Stimulated activated CD4-positive, alpha-beta T cell treated with anti-CD3 and anti-CD28 coated beads, Interleukin-15, amount 100 ng/mL, for 48 hours (primary cell): ENCODE measurements around the gene NDOR1.
"Not testable (repeated sequence)": the region's sequence is repeated elsewhere in the genome, so short reads cannot be mapped to it uniquely, and the experiment has no call there.

Experiments used
- DNase-seq, 2 donors: peaks; one replicate each; pipeline ENCODE4 v3.0.0-alpha.2; 2020; ENCODE audit warnings: low read depth in 2 of 2

Gene NDOR1

DNA sequence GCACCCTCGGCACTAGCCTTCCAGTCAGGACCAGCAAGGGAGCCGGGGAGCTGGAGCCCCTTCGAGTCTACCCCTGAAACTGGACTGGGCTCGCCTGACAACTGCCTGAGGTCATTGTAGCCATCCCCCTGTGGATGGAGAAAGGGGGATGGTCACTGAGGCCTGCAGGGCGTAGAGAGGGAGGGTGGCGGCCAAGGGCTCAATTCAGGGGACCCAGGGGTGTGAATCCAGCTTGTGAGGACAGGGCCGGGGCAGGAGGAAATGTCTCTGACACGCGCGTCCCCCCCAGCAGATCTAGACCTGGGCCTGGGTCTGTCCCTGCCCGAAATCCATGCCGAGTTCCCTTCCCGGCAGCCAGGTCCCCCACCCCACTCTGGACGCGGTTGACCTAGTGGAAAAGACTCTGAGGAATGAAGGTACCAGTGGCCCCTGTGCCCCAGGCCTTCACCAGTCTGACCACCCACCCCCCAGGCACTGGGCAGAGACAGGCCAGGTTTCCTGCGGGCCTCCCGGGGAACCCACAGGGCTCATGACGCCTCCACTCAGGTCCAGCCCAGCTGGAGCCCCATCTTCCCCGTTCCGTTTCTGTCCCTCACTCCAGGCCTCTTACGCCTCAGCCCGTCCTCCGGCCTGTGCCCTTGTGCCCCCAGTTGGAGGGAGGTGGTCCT, 26.0 kb downstream of the NDOR1 start:
- DNase-seq: no peak

DNA sequence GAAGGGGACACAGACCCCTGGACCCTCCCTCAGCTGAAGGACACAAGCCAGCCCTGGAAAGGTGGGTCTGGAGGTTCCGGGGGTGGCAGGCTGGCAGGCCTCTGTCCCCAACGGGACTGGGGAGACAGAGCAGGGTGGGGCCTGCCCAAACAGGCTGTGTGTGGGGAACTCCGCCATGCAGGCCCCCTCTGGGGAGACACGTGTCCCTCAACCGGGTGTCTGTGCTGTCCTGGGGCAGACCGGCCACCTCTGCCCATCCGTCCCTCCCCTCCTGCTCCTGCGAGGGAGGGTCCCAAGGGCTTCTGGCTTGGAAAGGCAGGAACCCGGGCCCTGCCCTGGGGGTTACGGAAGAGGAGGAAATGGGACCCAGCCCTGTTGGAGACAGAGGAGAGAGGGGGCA, 26.6 kb downstream of the NDOR1 start:
- no peak for DNase-seq

DNA sequence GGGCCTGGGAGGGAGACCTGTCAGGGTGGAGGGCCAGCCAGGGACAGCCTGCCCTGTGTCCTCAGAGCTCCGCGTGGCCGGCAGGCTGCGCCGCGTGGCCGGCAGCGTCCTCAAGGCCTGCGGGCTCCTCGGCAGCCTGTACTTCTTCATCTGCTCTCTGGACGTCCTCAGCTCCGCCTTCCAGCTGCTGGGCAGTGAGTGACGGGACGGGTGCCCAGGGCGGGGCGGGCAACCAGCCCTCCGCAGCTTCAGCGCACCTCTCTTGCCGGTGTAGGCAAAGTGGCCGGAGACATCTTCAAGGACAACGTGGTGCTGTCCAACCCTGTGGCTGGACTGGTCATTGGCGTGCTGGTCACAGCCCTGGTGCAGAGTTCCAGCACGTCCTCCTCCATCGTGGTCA, 27.0 kb downstream of the NDOR1 start:
- DNase-seq: no peak

DNA sequence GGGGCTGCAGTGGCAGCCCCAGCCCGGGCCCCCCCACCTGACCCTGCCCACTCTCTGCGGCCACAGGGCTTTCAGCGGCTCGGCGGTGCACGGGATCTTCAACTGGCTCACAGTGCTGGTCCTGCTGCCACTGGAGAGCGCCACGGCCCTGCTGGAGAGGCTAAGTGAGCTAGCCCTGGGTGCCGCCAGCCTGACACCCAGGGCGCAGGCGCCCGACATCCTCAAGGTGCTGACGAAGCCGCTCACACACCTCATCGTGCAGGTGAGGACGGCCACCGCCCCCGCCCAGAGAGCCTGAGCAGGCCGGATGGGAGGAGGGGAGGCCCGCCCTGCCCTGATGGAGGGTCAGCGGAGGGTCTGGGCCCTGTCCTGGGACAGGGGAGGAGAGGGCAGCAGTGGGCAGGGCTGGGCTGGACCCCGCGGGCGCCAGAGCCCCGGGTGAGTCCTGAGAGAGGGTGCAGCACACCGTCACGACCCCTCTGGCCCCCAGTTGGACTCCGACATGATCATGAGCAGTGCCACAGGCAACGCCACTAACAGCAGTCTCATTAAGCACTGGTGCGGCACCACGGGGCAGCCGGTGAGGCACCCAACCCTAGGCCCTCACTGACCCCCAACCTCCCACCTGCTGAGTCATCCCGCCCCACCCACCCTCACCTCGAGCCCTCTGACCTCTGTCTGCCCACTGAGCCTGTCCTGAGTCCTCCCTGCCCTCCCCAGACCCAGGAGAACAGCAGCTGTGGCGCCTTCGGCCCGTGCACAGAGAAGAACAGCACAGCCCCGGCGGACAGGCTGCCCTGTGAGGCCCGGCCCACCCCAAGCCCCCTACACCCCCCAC, 27.9 kb downstream of the NDOR1 start:
- DNase-seq: no peak

DNA sequence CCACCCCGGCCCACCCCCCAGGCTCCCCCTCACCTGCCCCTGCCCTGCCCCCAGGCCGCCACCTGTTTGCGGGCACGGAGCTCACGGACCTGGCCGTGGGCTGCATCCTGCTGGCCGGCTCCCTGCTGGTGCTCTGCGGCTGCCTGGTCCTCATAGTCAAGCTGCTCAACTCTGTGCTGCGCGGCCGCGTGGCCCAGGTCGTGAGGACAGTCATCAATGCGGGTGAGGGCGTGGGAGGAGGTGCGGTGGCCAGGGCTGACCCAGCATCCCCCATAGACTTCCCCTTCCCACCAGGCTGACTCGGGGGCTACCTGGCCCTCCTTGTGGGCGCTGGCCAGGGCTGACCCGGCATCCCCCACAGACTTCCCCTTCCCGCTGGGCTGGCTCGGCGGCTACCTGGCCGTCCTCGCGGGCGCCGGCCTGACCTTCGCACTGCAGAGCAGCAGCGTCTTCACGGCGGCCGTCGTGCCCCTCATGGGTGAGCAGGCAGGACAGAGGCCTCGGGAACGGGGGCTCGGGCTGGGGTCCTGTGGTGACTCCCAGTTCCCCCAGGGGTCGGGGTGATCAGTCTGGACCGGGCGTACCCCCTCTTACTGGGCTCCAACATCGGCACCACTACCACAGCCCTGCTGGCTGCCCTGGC, 28.7 kb downstream of the NDOR1 start:
- DNase-seq: no peak

DNA sequence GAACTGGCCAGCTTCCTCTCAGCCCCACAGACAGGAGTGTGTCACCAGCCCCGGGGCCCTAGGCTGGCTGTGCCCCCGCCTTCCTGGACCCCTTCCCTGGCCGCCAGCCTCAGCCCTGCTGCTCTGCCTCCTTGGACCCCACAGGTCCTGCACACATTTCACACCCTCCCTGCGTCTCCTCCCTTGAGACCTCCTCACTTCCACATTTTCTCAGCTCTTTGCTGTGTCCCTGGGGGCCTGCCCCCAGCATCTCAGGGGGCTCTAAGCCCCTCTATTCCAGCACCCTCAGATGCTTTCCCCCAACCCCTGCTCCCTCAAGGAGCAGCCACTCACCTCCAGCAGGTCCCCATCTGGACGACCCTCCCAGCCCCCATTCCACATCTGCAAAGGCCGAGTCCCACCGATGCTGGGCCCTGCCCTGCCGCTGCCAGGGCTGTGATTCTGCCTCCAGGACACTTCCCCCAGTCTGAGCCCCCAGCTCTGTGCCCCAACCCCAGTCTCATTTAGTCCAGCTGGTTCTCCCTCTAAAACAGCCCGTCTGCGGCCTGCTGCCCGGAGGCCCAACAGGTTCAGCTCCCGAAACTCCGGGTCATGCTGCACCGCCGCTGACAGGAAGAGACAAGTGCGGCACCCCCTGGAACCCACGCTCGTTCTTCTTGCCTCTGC, 29.4 kb downstream of the NDOR1 start:
- DNase-seq: no peak

DNA sequence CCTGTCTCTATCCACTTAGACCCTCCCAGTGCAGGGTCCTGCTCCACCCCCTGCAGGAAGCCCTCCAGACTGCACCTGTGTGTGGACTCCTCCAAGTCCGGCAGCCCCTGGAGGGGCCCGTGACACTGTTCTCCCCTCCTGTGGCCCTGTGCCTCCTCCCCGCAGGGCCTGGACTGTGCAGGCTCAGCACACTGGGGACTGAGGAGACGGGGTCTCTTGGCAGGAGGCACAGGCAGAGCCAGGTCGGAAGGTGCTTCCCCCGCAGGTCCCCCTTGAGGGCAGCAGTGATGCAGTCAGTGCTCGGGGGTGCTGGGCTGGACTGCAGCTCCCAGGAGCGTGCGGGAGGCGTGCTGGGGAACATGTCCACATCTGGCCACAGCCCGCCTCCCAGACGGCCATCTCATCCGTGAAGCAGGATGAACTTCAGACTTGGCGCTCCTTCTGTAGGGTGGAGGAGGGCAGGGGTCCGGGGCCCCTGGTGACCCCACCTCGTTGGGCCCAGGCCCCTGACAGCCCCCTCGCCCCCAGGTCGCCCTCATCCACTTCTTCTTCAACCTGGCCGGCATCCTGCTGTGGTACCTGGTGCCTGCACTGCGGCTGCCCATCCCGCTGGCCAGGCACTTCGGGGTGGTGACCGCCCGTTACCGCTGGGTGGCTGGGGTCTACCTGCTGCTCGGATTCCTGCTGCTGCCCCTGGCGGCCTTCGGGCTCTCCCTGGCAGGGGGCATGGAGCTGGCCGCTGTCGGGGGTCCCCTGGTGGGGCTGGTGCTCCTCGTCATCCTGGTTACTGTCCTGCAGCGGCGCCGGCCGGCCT, 30.1 kb downstream of the NDOR1 start:
- DNase-seq: no peak

DNA sequence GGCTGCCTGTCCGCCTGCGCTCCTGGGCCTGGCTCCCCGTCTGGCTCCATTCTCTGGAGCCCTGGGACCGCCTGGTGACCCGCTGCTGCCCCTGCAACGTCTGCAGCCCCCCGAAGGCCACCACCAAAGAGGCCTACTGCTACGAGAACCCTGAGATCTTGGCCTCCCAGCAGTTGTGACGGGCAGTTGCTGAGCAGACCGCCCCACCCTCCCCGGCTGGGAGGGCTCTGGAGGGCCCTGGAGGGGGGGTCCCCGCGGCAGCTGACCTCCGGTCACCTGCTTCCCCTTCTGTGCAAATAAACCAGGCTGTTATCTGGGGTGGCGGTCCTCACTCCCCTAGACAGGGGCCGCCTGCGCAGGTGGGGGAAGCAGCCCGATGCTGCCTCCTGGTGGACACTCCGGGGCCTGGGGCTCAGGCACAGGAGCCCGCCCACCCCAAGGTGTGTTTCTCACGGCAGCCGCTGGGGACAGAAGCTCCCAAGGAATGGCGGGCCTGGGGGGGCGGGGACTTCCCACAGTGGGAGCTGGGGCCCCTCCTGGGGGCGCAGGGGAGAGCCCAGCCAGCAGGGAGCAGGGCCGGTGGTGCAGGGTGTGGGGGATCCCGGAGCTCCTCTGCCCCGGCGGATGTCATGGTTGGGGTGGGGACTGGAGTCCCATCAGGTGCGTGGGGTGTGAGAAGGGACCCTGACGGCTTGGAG, 30.9 kb downstream of the NDOR1 start:
- peak; percentile 80 to 92 for DNase-seq

DNA sequence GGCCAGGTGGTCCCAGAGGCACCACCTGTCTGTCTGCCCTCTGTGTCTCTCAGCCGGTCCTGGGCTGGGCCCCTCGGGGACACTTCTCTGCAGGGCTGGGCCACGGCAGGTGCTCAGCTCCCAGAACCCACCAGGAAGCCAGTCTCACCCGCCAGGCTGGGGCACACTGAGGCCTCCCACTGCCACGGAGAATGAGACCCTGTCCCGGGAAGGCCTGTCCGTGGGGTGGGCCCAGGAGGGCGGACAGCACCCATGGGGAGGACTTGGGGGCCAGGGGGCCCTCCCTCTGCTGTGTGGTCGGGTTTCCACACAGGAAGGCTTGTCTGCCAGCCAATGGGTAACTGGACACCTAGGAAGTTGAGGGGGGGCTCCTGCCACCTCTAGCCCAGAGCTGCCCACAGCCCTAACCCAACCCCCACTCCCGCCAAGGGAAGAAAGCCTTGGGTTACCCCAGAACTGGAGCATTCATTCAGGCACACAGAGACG, 31.5 kb downstream of the NDOR1 start:
- DNase-seq: no peak

DNA sequence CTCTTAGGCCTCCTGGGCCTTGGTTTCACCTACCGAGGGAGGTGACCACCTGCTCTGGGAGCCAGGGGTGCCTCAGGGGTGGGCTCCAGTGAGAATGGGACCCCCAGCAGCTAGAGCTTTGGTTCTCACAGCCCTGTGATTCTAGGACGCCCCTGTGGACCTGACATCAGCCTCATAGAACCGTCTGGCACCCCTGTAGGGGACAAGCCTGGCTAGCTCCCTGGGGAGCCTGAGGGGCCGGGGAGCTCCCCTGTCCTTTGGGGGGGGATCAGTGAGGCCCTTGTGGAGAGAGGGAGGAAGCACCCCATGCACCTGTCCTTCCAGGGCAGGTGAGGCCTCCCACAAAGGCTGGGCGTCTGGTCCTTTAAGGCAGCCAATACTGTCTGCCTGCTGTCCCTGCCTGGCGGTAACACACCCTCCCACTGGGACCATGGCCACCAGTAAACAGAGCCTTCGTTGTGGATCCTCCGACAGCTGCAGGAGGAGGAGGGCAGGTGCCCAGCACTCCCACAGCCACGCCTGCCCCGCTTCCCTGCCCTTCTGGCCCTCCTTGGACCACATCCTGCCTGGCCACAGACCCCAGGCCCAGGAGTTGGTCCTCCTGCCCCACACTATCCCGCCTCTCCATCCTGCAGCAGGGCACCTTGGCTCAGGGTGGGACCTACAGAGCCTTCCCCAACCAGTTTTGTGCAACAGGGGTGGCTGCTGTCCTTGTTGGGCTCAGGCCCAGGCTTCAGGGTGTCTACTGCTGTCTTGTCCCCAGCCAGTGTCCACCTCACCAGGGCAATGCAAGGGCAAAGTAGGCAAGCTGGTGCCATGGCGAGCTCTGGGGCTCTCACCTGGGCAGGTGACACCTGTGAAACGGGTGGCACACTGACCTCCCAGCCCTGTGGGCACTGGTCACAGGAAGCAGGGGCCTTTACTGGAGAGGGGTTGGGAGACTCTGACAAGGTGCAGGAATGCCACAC, 32.5 kb downstream of the NDOR1 start:
- no peak for DNase-seq

DNA sequence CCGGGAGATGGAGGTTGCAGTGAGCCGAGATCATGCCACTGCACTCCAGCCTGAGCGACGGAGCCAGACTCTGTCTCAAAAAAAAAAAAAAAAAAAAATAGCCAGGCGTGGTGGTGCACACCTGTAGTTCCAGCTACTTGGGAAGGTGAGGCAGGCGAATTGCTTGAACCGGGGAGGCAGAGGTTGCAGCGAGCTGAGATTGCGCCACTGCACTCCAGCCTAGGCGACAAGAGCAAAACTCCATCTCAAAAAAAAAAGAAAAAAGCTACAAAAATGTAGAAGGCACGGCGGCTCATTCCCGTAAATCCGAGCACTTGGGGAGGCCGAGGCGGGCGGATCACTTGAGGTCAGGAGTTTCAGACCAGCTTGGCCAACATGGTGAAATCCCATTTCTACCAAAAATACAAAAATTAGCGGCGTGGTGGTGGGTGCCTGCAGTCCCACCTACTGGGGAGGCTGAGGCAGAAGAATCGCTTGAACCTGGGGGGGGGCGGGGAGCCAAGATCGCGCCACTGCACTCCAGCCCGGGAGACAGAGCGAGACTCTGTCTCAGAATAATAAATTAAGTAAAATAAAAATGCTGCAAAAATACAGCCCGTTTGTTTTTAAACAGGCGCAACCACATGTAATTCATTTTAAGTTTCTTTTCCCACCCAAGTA, 34.2 kb downstream of the NDOR1 start:
- DNase-seq: not testable (repeated sequence)

DNA sequence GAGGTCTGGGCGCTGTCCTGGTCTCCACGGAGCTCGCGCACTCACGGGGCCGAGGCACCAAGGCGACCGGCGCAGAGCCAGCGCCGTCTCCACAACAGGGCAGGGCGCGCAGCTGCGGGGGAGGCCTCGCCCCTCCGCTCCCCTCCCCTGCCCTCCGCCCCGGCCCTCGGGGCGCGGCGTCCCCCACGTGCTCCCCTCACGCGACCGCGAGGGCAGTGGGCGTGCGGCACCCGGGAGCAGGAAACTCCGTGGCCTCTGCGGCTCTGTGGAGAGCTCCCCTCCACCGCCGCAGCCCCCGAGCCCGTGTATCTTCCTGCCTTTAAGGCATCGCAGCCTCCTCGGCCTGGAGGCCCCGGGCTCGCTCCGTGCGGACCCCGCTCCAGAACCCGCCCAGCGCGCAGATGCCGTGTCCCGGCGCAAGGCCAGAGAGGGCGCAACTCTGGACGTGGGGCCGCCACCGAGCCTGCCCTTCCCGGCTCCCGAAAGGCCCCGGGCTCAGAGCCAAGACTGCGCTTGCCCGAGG, 34.9 kb downstream of the NDOR1 start:
- peak; percentile 50 to 51 for DNase-seq

DNA sequence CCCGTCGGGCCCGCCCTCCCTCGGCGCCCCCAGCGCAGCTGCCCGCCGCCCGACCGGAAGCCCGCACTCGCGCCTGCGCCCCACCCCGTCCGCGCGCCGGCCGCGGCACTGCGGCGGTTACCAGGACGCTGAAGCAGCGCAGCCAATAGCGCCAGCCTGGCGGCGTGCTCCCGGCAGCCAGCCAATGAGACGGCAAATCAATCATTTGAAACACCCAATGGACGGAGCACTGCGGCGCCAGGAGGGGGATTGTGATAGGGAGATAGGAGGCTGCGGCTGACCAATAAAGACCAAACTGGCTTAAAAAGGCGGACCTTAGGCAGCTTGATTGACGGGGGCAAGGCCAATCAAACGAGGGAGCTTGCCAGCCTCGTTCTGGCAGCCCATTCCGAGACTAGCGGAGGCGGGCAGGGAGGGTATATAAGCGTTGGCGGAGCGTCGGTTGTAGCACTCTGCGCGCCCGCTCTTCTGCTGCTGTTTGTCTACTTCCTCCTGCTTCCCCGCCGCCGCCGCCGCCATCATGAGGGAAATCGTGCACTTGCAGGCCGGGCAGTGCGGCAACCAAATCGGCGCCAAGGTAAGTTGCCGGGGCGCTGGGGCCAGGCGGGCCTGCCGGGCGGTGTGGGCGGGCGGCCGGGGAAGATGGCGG, 35.5 kb downstream of the NDOR1 start, which contains the start of gene TUBB4B:
Gene TUBB4B (plus strand): TSS at position 447 of the 649 bp plus-strand sequence. CDS start 74 bp downstream, at position 521.
- DNase-seq: peak; percentile 96 to 99

DNA sequence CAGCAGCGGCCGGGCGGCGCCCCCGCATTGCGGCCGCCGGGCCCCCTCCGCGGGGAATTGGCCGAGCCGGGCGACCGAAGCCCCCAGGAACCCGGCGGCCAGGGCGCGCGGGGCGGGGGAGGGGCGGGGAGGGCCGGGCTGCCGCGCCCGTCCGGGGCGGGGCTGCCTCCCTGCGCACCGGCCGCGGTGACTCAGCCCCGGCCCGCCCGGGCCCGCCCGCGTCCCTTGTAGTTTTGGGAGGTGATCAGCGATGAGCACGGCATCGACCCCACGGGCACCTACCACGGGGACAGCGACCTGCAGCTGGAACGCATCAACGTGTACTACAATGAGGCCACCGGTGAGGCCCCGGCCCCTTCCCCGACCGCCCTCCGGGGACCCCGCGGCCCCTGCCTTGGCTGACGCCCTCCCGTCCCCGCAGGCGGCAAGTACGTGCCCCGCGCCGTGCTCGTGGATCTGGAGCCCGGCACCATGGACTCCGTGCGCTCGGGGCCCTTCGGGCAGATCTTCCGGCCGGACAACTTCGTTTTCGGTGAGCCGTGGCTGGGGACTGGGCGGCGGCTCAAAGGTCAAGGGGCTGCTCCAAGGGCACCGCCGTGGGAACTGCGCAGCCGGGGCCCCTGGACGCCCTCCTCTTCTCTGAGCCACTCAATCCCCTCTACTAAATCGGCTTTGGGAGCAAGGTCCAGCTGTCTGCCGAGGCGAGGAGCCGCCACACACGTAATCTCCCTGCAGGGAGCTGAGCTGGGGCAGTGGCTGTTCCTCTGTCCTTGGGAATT, 36.2 kb downstream of the NDOR1 start:
- peak; percentile 43 to 56 for DNase-seq

DNA sequence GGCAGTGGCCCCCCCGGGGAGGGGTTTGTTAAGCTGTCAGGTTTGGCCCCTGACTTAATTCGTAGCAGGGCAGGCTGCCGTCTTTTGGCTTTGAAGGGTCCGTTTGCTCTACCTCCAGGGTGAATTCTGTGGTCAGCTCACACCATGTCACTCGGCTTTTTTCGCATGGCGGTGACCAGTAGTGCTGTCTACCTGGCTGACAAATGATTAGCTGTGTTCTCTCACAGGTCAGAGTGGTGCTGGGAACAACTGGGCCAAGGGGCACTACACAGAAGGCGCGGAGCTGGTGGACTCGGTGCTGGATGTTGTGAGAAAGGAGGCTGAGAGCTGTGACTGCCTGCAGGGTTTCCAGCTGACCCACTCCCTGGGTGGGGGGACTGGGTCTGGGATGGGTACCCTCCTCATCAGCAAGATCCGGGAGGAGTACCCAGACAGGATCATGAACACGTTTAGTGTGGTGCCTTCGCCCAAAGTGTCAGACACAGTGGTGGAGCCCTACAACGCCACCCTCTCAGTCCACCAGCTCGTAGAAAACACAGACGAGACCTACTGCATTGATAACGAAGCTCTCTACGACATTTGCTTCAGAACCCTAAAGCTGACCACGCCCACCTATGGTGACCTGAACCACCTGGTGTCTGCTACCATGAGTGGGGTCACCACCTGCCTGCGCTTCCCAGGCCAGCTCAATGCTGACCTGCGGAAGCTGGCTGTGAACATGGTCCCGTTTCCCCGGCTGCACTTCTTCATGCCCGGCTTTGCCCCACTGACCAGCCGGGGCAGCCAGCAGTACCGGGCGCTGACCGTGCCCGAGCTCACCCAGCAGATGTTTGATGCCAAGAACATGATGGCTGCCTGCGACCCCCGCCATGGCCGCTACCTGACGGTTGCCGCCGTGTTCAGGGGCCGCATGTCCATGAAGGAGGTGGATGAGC, 37.0 kb downstream of the NDOR1 start:
- DNase-seq: no peak

DNA sequence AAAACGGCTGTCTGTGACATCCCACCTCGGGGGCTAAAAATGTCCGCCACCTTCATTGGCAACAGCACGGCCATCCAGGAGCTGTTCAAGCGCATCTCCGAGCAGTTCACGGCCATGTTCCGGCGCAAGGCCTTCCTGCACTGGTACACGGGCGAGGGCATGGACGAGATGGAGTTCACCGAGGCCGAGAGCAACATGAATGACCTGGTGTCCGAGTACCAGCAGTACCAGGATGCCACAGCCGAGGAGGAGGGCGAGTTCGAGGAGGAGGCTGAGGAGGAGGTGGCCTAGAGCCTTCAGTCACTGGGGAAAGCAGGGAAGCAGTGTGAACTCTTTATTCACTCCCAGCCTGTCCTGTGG, 37.7 kb downstream of the NDOR1 start:
- DNase-seq: not testable (repeated sequence)
